ENCODE data around the gene CORT. TPM values are rescaled to one million over a fixed set of nuclear protein-coding genes. Genes with fewer than 3 reads are reported as not detected.

Gene CORT
- total and polyA plus RNA-seq, 10 of the 15 experiments (the other 5 are each of a cell fraction or from before 2014, with no cell fraction given) = 0.09 to 0.49 (median 0.23) TPM; not detected in 1

DNA sequence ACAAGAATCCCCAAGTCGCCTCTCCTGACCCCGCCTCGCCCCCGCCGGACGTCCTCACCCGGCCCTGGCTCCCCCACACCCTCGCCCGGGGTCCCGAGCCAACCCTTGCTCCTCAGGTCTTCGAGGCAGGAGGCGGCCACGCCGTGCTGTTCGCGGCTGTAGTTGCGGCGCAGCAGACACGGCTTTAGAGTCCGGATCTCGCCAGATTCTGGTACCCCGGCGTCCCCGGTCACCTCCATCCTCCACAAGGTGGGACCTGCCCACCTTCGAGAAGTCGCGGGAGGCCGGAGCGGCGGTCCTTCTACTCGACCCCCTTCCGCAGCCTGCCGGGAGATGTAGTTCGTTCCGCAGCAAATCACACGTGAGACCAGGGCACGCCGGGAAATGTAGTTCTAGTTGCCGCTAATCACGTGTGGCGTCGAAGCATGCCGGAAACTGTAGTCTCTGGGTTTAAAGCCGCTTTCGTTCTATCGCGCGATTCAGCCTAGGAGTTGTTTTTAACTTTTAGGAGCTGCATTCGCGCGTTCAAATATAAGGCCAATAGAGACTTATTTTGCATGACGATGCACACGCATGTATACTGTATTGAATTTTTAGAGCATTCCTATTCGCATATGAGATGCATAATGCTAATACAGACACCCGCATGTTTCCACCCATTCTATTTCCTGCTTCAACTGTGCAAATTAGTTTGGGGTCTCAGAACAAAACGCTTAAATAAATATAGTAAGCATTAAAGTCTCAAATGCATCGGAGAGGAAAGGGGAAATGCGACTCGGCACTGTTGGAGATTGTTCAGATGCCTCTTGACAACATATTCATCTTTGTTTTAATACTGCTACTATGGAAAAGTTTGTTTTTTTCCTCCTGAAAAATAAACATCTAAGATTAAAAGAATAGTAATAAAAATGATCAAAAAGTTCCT, 22.7 kb downstream of the CORT start, which contains the start of gene DFFA:
TSS of gene DFFA (minus strand) at position 310 of the 925 bp plus-strand sequence. CDS start at position 239, 71 bp downstream.
- SMC1A ChIA-PET (ENCODE audit: uncharacterized antibody, unreplicated experiment) = interaction anchor here (0.7 to 1.2 kb wide), 3 partner anchors 23 to 42 kb away, joined by 3 to 4 read pairs (median 4); partner anchors contain the start of gene CENPS
- in situ Hi-C loops (cut with MboI) (no loop called here), intact Hi-C loops (cut with micrococcal nuclease; ENCODE audit: unreplicated experiment) (loop anchor here (10.0 kb wide), 1 partner anchor 1432 kb away; no protein-coding TSS in a partner anchor)
- ATAC-seq (peak; percentile 86), DNase-seq (ENCODE audit: low read depth, low spot score) (peak; percentile 95), FAIRE-seq (peak; percentile 96)
- RAD21 ChIA-PET (ENCODE audit: unreplicated experiment) = interaction anchor here (1.4 to 3.1 kb wide), 2 partner anchors 22 to 42 kb away, joined by 3 to 14 read pairs; partner anchors contain the start of gene CENPS
- peak within 1 kb of the TSS; percentile 70 for H3K27ac ChIP-seq (ENCODE audit: control insufficient read depth, insufficient read depth)
- no TSS peak for BruUV-seq (replicated peaks)
- H4K20me1 ChIP-seq (ENCODE audit: control insufficient read depth, insufficient read depth) = no peaks in the 10 kb centered on the region
- H3K27me3 ChIP-seq (replicated peaks in 1 of 2; ENCODE audit: control insufficient read depth in 2 of 2, insufficient read depth in 2 of 2, low read length in 1 of 2) = no peaks in the 10 kb centered on the region
- H3K9ac ChIP-seq (ENCODE audit: control insufficient read depth, insufficient read depth, low read length) = peak within 1 kb of the TSS; percentile 71
- POLR2A ChIA-PET = interaction anchor here (2.6 kb wide), 1 partner anchor 39 kb away, joined by 10 read pairs; no protein-coding TSS in a partner anchor
- H3K36me3 ChIP-seq (ENCODE audit: control insufficient read depth in 2 of 2, insufficient read depth in 2 of 2, low read length in 1 of 2) = peaks cover 0 to 5% of the 10 kb centered on the region in 2 experiments; a peak in 3 of 4 replicates
- H2AFZ ChIP-seq (ENCODE audit: control insufficient read depth, low read depth, low read length) = peak within 1 kb of the TSS; percentile 83
- CTCF ChIA-PET = interaction anchor here (0.6 to 1.8 kb wide), 3 partner anchors 19 to 44 kb away, joined by 3 to 12 read pairs (median 3); no protein-coding TSS in a partner anchor
- under 1% methylated on average over 59 of the region's 59 CpGs for WGBS (ENCODE audit: insufficient coverage, insufficient replicate concordance, low lambda C conversion rate, missing lambda C conversion rate)
- H3K9me3 ChIP-seq (replicated peaks; ENCODE audit: control insufficient read depth, insufficient read depth, low read length) = no peaks in the 10 kb centered on the region
- peak within 1 kb of the TSS; percentile 79 for H3K4me3 ChIP-seq
- peak within 1 kb of the TSS; percentile 98 for H3K4me2 ChIP-seq (ENCODE audit: control insufficient read depth, insufficient read depth)
- H3K79me2 ChIP-seq (ENCODE audit: control insufficient read depth, insufficient read depth, low read length) = peaks cover 35% of the 10 kb centered on the region
- H3K4me1 ChIP-seq (ENCODE audit: control insufficient read depth, insufficient read depth, low read length) = peaks cover 18% of the 10 kb centered on the region
- TF ChIP-seq LARP7 (IDR thresholded peaks at IDR 0.05) = no peak; the same call in none of the 2 replicates
- TF ChIP-seq ETV6 (conservative IDR thresholded peaks at IDR 0.05 in 1 of 2, IDR thresholded peaks at IDR 0.05 in 1 of 2; ENCODE audit: borderline replicate concordance in 1 of 2, low read depth in 1 of 2) = no peak
- peak; percentile 86 for TF ChIP-seq MLLT1 (IDR thresholded peaks at IDR 0.05)
- peak; percentile 77; the same call in 1 of the 2 replicates for TF ChIP-seq PAX5 (IDR thresholded peaks at IDR 0.05; ENCODE audit: borderline replicate concordance, low read depth, low read length)
- TF ChIP-seq SUZ12 (IDR thresholded peaks at IDR 0.05; ENCODE audit: unreplicated experiment) = no peak
- TF ChIP-seq IRF5 (IDR thresholded peaks at IDR 0.05; ENCODE audit: borderline replicate concordance) = no peak
- no peak for TF ChIP-seq JUND (IDR thresholded peaks at IDR 0.05; ENCODE audit: low read depth, low read length)
- no peak for TF ChIP-seq CBX5 (IDR thresholded peaks at IDR 0.05; ENCODE audit: low read depth)
- TF ChIP-seq IRF4 (IDR thresholded peaks at IDR 0.05; ENCODE audit: low read depth, low read length) = peak; percentile 57
- TF ChIP-seq RFX5 (IDR thresholded peaks at IDR 0.05; ENCODE audit: low read depth, low read length) = no peak
- TF ChIP-seq, protein P1, sequence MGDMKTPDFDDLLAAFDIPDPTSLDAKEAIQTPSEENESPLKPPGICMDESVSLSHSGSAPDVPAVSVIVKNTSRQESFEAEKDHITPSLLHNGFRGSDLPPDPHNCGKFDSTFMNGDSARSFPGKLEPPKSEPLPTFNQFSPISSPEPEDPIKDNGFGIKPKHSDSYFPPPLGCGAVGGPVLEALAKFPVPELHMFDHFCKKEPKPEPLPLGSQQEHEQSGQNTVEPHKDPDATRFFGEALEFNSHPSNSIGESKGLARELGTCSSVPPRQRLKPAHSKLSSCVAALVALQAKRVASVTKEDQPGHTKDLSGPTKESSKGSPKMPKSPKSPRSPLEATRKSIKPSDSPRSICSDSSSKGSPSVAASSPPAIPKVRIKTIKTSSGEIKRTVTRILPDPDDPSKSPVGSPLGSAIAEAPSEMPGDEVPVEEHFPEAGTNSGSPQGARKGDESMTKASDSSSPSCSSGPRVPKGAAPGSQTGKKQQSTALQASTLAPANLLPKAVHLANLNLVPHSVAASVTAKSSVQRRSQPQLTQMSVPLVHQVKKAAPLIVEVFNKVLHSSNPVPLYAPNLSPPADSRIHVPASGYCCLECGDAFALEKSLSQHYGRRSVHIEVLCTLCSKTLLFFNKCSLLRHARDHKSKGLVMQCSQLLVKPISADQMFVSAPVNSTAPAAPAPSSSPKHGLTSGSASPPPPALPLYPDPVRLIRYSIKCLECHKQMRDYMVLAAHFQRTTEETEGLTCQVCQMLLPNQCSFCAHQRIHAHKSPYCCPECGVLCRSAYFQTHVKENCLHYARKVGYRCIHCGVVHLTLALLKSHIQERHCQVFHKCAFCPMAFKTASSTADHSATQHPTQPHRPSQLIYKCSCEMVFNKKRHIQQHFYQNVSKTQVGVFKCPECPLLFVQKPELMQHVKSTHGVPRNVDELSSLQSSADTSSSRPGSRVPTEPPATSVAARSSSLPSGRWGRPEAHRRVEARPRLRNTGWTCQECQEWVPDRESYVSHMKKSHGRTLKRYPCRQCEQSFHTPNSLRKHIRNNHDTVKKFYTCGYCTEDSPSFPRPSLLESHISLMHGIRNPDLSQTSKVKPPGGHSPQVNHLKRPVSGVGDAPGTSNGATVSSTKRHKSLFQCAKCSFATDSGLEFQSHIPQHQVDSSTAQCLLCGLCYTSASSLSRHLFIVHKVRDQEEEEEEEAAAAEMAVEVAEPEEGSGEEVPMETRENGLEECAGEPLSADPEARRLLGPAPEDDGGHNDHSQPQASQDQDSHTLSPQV (IDR thresholded peaks at IDR 0.05) = no peak
- TF ChIP-seq JUNB (IDR thresholded peaks at IDR 0.05) = no peak
- TF ChIP-seq ZNF217 (IDR thresholded peaks at IDR 0.05) = no peak
- no peak for TF ChIP-seq FOS (IDR thresholded peaks at IDR 0.05; ENCODE audit: borderline replicate concordance, extremely low read depth, insufficient read length)
- TF ChIP-seq KAT2A (conservative IDR thresholded peaks at IDR 0.05; ENCODE audit: control insufficient read depth, low read depth, low read length) = no peak
- peak; percentile 100 for TF ChIP-seq HCFC1 (IDR thresholded peaks at IDR 0.05; ENCODE audit: low read length)
